ENCODE measurements around the gene VGLL4.
A peak's percentile ranks its signal among the peaks of the same experiment; 100 is the strongest.

VGLL4 gene

GRCh38 chr3:11508346-11509172, 135.2 kb downstream of the VGLL4 start:
- ATAC-seq (ENCODE audit: insufficient read depth, low read depth), result no peak
- no peaks in the 10 kb centered on the region for H4K20me1 ChIP-seq (ENCODE audit: insufficient read depth, low read length)
- no peaks in the 10 kb centered on the region for H3K36me3 ChIP-seq (ENCODE audit: insufficient read depth, low read length)
- H3K27me3 ChIP-seq (ENCODE audit: insufficient read depth, low read length, poor library complexity), result no peaks in the 10 kb centered on the region
- H3K4me3 ChIP-seq (ENCODE audit: low read depth in 1 of 2, low read length in 2 of 2), result no peak overlapping the region
- no peak for DNase-seq
- H2AFZ ChIP-seq (ENCODE audit: low read depth, low read length), result no peak overlapping the region
- H3K27ac ChIP-seq (ENCODE audit: low read length), result no peak overlapping the region
- no peaks in the 10 kb centered on the region for H3K9me3 ChIP-seq (ENCODE audit: insufficient read depth, low read length, severe bottlenecking)
- H3K4me1 ChIP-seq (ENCODE audit: insufficient read depth, low read length), result no peaks in the 10 kb centered on the region
- no peak overlapping the region for H3K4me2 ChIP-seq (ENCODE audit: insufficient read depth, low read length)
- TF ChIP-seq EZH2 (IDR thresholded peaks at IDR 0.05; ENCODE audit: borderline replicate concordance, low read depth, low read length, severe bottlenecking), result no peak
- TF ChIP-seq, protein P1, sequence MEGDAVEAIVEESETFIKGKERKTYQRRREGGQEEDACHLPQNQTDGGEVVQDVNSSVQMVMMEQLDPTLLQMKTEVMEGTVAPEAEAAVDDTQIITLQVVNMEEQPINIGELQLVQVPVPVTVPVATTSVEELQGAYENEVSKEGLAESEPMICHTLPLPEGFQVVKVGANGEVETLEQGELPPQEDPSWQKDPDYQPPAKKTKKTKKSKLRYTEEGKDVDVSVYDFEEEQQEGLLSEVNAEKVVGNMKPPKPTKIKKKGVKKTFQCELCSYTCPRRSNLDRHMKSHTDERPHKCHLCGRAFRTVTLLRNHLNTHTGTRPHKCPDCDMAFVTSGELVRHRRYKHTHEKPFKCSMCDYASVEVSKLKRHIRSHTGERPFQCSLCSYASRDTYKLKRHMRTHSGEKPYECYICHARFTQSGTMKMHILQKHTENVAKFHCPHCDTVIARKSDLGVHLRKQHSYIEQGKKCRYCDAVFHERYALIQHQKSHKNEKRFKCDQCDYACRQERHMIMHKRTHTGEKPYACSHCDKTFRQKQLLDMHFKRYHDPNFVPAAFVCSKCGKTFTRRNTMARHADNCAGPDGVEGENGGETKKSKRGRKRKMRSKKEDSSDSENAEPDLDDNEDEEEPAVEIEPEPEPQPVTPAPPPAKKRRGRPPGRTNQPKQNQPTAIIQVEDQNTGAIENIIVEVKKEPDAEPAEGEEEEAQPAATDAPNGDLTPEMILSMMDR (IDR thresholded peaks at IDR 0.05; ENCODE audit: borderline replicate concordance, extremely low read depth, low read length, poor library complexity, severe bottlenecking), result no peak
- H3K9ac ChIP-seq (ENCODE audit: low read depth, low read length), result no peak overlapping the region
- no peaks in the 10 kb centered on the region for H3K79me2 ChIP-seq (ENCODE audit: insufficient read depth, low read length)

- Histone ChIP-seq H3K9ac (ENCODE audit: low read depth, low read length) (no peak overlapping the region), H2AFZ (ENCODE audit: low read depth, low read length) (no peak overlapping the region), H3K4me2 (ENCODE audit: insufficient read depth, low read length) (no peak overlapping the region), H4K20me1 (ENCODE audit: insufficient read depth, low read length) (no peaks in the 10 kb centered on the region), H3K79me2 (ENCODE audit: insufficient read depth, low read length) (no peaks in the 10 kb centered on the region), H3K27me3 (ENCODE audit: insufficient read depth, low read length, poor library complexity) (no peaks in the 10 kb centered on the region), H3K4me3 (ENCODE audit: low read depth in 1 of 2, low read length in 2 of 2) (no peak overlapping the region), H3K27ac (ENCODE audit: low read length) (no peak overlapping the region), H3K36me3 (ENCODE audit: insufficient read depth, low read length) (no peaks in the 10 kb centered on the region), H3K4me1 (ENCODE audit: insufficient read depth, low read length) (no peaks in the 10 kb centered on the region), H3K9me3 (ENCODE audit: insufficient read depth, low read length, severe bottlenecking) (no peaks in the 10 kb centered on the region)
- DNase-seq, result no peak
- TF ChIP-seq EZH2 (IDR thresholded peaks at IDR 0.05; ENCODE audit: borderline replicate concordance, low read depth, low read length, severe bottlenecking), result no peak
- TF ChIP-seq, protein P1 (IDR thresholded peaks at IDR 0.05; ENCODE audit: borderline replicate concordance, extremely low read depth, low read length, poor library complexity, severe bottlenecking), result no peak
- peak; percentile 45; the same call in 1 of the 3 replicates for ATAC-seq (ENCODE audit: insufficient read depth, low read depth)
These were observed 136.0 kb downstream of the VGLL4 start for GRCh38 chr3:11507719-11508118.
